CD14-positive monocyte (primary cell): Measurements from ENCODE around the gene SPATA22. TPM values are rescaled to one million over a fixed set of nuclear protein-coding genes. Genes with fewer than 3 reads are reported as not detected.

Source experiments
- DNase-seq, 3 donors: peaks; one replicate each; pipeline ENCODE4 v3.0.0-alpha.2; 2011 to 2022
- H2AFZ ChIP-seq: 2 replicates; pipeline ENCODE4 v1.6.0; 2012; ENCODE audit warnings: mild to moderate bottlenecking, low read depth, low read length, inconsistent platforms; ENCODE audit not compliant: insufficient read depth, poor library complexity, severe bottlenecking
- H3K27ac ChIP-seq, 2 donors: 1 replicate in 1 of 2; 2 replicates in 1 of 2; pipeline ENCODE4 v1.5.1; 2012 to 2013; ENCODE audit warnings: low read length in 2 of 2, control low read depth in 1 of 2, inconsistent platforms in 1 of 2, low read depth in 1 of 2, mild to moderate bottlenecking in 1 of 2
- H3K27me3 ChIP-seq, 2 donors: one replicate each; pipeline versions ENCODE4 v1.6.0 to v1.6.1; 2011 to 2013; ENCODE audit warnings: low read length in 2 of 2; ENCODE audit not compliant: control insufficient read depth in 2 of 2, insufficient read depth in 2 of 2
- H3K36me3 ChIP-seq, 2 donors: replicated peaks in 1 of 2; 1 replicate in 1 of 2; 2 replicates in 1 of 2; pipeline versions ENCODE4 v1.5.1 to v1.6.1; 2012 to 2013; ENCODE audit warnings: low read length in 2 of 2, control low read depth in 1 of 2, inconsistent platforms in 1 of 2, mild to moderate bottlenecking in 1 of 2; ENCODE audit not compliant: insufficient read depth in 2 of 2, control insufficient read depth in 1 of 2
- H3K4me1 ChIP-seq, 2 donors: 1 replicate in 1 of 2; 2 replicates in 1 of 2; pipeline versions ENCODE4 v1.5.1 to v1.6.1; 2012 to 2013; ENCODE audit warnings: low read length in 2 of 2, control low read depth in 1 of 2, inconsistent platforms in 1 of 2, mild to moderate bottlenecking in 1 of 2, moderate library complexity in 1 of 2; ENCODE audit not compliant: insufficient read depth in 2 of 2, control insufficient read depth in 1 of 2
- H3K4me2 ChIP-seq: replicated peaks from 2 replicates; pipeline ENCODE3; 2012; ENCODE audit warnings: low read length, moderate library complexity, mild to moderate bottlenecking; ENCODE audit not compliant: poor library complexity, severe bottlenecking; ENCODE audit errors: extremely low read depth
- H3K4me3 ChIP-seq, 3 experiments: fragments of 200-600 bp in 1 of 3; sonication (generic) in 1 of 3; replicated peaks in 1 of 3; 1 replicate in 2 of 3; 2 replicates in 1 of 3; pipeline ENCODE4 v1.5.1; 2011 to 2013; ENCODE audit warnings: low read length in 3 of 3, mild to moderate bottlenecking in 3 of 3, control low read depth in 2 of 3, low read depth in 2 of 3, inconsistent platforms in 1 of 3, moderate library complexity in 1 of 3
- H3K79me2 ChIP-seq: 2 replicates; pipeline ENCODE4 v1.6.0; 2012; ENCODE audit warnings: mild to moderate bottlenecking, control low read depth, inconsistent platforms, low read length, moderate library complexity; ENCODE audit not compliant: insufficient read depth
- H3K9ac ChIP-seq: 2 replicates; pipeline ENCODE4 v1.6.0; 2017; ENCODE audit warnings: low read length, mild to moderate bottlenecking; ENCODE audit not compliant: insufficient read depth, poor library complexity, severe bottlenecking
- H3K9me3 ChIP-seq, 2 donors: replicated peaks in 1 of 2; 1 replicate in 1 of 2; 2 replicates in 1 of 2; pipeline versions ENCODE4 v1.5.1 to v1.6.1; 2012 to 2013; ENCODE audit warnings: low read length in 2 of 2, control low read depth in 1 of 2; ENCODE audit not compliant: control insufficient read depth in 1 of 2, insufficient read depth in 1 of 2
- H4K20me1 ChIP-seq: 2 replicates; pipeline ENCODE4 v1.6.0; 2012; ENCODE audit warnings: mild to moderate bottlenecking, low read length, control low read depth, moderate library complexity; ENCODE audit not compliant: insufficient read depth
- H3K27ac Mint-ChIP-seq, 7 donors: one replicate each; pipeline ENCODE4 v1.8.0; 2020; ENCODE audit warnings: mild to moderate bottlenecking in 7 of 7, mixed read lengths in 7 of 7, moderate library complexity in 6 of 7, inconsistent platforms in 2 of 7
- H3K27me3 Mint-ChIP-seq, 3 donors: one replicate each; pipeline ENCODE4 v1.8.0; 2021 to 2022; ENCODE audit warnings: low read depth in 3 of 3, mild to moderate bottlenecking in 3 of 3, mixed read lengths in 3 of 3, moderate library complexity in 3 of 3, inconsistent platforms in 1 of 3
- H3K36me3 Mint-ChIP-seq, 2 donors: one replicate each; pipeline ENCODE4 v1.8.0; 2020; ENCODE audit warnings: mixed read lengths in 2 of 2, inconsistent platforms in 1 of 2, mild to moderate bottlenecking in 1 of 2
- H3K4me1 Mint-ChIP-seq: one replicate; pipeline ENCODE4 v1.8.0; 2020; ENCODE audit warnings: mild to moderate bottlenecking, mixed read lengths
- H3K4me3 Mint-ChIP-seq, 2 donors: one replicate each; pipeline ENCODE4 v1.8.0; 2020; ENCODE audit warnings: mild to moderate bottlenecking in 2 of 2, mixed read lengths in 2 of 2, moderate library complexity in 1 of 2
- H3K9me3 Mint-ChIP-seq, 7 donors: one replicate each; pipeline ENCODE4 v1.8.0; 2020 to 2022; ENCODE audit warnings: mixed read lengths in 7 of 7, mild to moderate bottlenecking in 6 of 7, moderate library complexity in 6 of 7, inconsistent platforms in 2 of 7
- WGBS: methylation state at CpG from one replicate; pipeline ENCODE4 v1.1.5; 2013; ENCODE audit warnings: missing lambda C conversion rate; ENCODE audit not compliant: insufficient coverage; 5-methylcytosine and 5-hydroxymethylcytosine counted together
- intact Hi-C, 2 donors: fragments of 100-400 bp; cut with micrococcal nuclease; formaldehyde crosslinking; loops; one replicate each; pipeline versions ENCODE4 v1.15.0 to v1.15.1; 2023
- polyA plus RNA-seq, 3 donors: library from polyadenylated mRNA; depleted of rRNA in 1 of 3; unstranded in 2 of 3; stranded (reverse) in 1 of 3; fragments of 300-500 nt in 2 of 3; fragments of >200 nt in 1 of 3; fragmentation: Illumina TruSeq in 2 of 3; gene quantifications; 1 replicate in 2 of 3; 2 replicates in 1 of 3; pipeline ENCODE4 v1.2.3, GENCODE V29; 2012 to 2021
- TF ChIP-seq, protein P1 (sequence below): fragments of 200-600 bp; IDR thresholded peaks from one replicate; pipeline ENCODE4 v1.8.0; 2022; ENCODE audit warnings: antibody characterized with exemption, mild to moderate bottlenecking

The SPATA22 gene
- polyA plus RNA-seq, 3 donors, result 0.13 TPM; not detected in 2

DNA sequence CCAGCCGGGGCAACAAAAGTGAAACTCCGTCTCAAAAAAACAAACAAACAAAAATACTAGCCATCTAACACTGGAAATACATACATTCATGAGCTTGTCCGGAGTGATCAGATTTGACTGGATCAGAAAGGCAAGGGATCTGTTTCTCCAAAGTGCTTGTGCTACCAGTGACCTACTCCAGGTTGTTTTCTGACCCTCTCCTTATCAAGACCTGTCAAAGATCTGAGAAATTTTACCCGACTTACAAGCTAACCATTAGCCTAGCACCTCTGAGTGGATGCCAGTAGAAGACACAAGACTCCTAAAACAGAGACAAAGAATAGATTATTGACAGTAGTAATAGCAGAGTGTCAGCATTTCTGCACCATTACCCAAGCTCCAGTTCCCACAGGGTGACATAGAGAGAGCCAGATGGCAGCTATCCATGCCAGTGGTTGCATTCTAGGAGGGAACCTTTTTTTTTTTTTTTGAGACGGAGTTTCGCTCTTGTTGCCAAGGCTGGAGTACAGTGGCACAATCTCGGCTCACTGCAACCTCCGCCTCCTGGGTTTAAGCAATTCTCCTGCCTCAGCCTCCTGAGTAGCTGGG, 14.0 kb upstream of the SPATA22 start:
- Mint-ChIP-seq H3K27ac (no peak overlapping the region), H3K4me1 (no peaks in the 10 kb centered on the region), H3K9me3 (peaks cover 0 to 2% (median 0%) of the 10 kb centered on the region in 7 donors), H3K4me3 (no peak overlapping the region), H3K36me3 (no peaks in the 10 kb centered on the region), H3K27me3 (peaks cover 6 to 10% (median 8%) of the 10 kb centered on the region in 3 donors)
- TF ChIP-seq, protein P1, sequence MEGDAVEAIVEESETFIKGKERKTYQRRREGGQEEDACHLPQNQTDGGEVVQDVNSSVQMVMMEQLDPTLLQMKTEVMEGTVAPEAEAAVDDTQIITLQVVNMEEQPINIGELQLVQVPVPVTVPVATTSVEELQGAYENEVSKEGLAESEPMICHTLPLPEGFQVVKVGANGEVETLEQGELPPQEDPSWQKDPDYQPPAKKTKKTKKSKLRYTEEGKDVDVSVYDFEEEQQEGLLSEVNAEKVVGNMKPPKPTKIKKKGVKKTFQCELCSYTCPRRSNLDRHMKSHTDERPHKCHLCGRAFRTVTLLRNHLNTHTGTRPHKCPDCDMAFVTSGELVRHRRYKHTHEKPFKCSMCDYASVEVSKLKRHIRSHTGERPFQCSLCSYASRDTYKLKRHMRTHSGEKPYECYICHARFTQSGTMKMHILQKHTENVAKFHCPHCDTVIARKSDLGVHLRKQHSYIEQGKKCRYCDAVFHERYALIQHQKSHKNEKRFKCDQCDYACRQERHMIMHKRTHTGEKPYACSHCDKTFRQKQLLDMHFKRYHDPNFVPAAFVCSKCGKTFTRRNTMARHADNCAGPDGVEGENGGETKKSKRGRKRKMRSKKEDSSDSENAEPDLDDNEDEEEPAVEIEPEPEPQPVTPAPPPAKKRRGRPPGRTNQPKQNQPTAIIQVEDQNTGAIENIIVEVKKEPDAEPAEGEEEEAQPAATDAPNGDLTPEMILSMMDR, result no peak
- no peak overlapping the region for H2AFZ ChIP-seq
- H3K36me3 ChIP-seq, result no peaks in the 10 kb centered on the region
- H3K9me3 ChIP-seq, result no peaks in the 10 kb centered on the region
- intact Hi-C loops, result no loop called here
- DNase-seq, result no peak
- H3K79me2 ChIP-seq, result no peaks in the 10 kb centered on the region
- no peaks in the 10 kb centered on the region for H3K4me1 ChIP-seq
- H3K27ac ChIP-seq, result no peak overlapping the region
- no peak overlapping the region for H3K4me3 ChIP-seq
- 80% methylated on average over 1 of the region's 8 CpGs for WGBS
- peaks cover 0 to 11% of the 10 kb centered on the region in 2 donors for H3K27me3 ChIP-seq
- no peak overlapping the region for H3K4me2 ChIP-seq
- no peak overlapping the region for H3K9ac ChIP-seq
- H4K20me1 ChIP-seq, result no peaks in the 10 kb centered on the region

DNA sequence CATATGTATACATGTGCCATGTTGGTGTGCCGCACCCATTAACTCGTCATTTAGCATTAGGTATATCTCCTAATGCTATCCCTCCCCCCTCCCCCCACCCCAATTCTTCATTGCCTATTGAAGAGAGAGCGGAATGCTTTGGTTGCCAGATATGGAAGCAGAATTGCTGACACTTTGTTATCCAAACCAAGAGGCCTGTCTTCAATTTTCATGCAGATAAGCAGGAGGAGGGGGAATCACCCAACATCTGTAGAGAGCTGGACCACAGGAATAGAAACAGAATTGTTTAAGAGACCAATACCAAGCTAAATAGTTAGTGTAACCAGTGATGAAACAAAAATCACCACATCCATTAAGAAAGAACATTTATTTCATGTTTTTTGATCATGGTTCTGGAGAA, 11.2 kb upstream of the SPATA22 start:
- H3K27me3 Mint-ChIP-seq, result peaks cover 3 to 6% (median 5%) of the 10 kb centered on the region in 3 donors
- Histone ChIP-seq H3K36me3 (no peaks in the 10 kb centered on the region), H3K9me3 (no peaks in the 10 kb centered on the region), H2AFZ (no peak overlapping the region), H3K9ac (no peak overlapping the region), H3K79me2 (no peaks in the 10 kb centered on the region), H3K4me3 (no peak overlapping the region), H4K20me1 (no peaks in the 10 kb centered on the region), H3K4me1 (no peaks in the 10 kb centered on the region), H3K4me2 (no peak overlapping the region), H3K27me3 (peaks cover 0 to 5% of the 10 kb centered on the region in 2 donors), H3K27ac (no peak overlapping the region)
- WGBS, result no CpG with 5 or more reads among the region's 3 CpGs
- peaks cover 0 to 2% (median 0%) of the 10 kb centered on the region in 7 donors for H3K9me3 Mint-ChIP-seq
- TF ChIP-seq, protein P1, result no peak
- H3K4me3 Mint-ChIP-seq, result no peak overlapping the region
- no peak overlapping the region for H3K27ac Mint-ChIP-seq
- no peak for DNase-seq
- intact Hi-C loops, result no loop called here
- H3K36me3 Mint-ChIP-seq, result no peaks in the 10 kb centered on the region
- H3K4me1 Mint-ChIP-seq, result no peaks in the 10 kb centered on the region
